Fibroblast of pulmonary artery (primary cell): ENCODE measurements around the gene ALK.

Experiments
- DNase-seq: peaks from one replicate; pipeline ENCODE4 v3.0.0-alpha.2; 2010; ENCODE audit warnings: low read depth
- H3K4me3 ChIP-seq: replicated peaks from 2 replicates; pipeline ENCODE4 v1.5.1; 2011; ENCODE audit warnings: low read depth, mild to moderate bottlenecking, control low read depth, low read length, moderate library complexity
- CTCF ChIP-seq: IDR thresholded peaks from 2 replicates; pipeline ENCODE4 v1.5.1; 2011; ENCODE audit warnings: mild to moderate bottlenecking, control low read depth, low read length, inconsistent platforms; ENCODE audit errors: missing control alignments

ALK gene

GRCh38 chr2:29154610-29155009 lies 766.8 kb downstream of the ALK start:
- H3K4me3 ChIP-seq, result no peak overlapping the region
- no peak for DNase-seq
- TF ChIP-seq CTCF, result no peak

- no peak for DNase-seq
- no peak overlapping the region for H3K4me3 ChIP-seq
- TF ChIP-seq CTCF, result no peak
Measured at GRCh38 chr2:29147963-29148362, 773.4 kb downstream of the ALK start.

- no peak for TF ChIP-seq CTCF
- H3K4me3 ChIP-seq, result no peak overlapping the region
- no peak for DNase-seq
Measured at GRCh38 chr2:29146197-29146596, 775.2 kb downstream of the ALK start.

GRCh38 chr2:29143657-29144056 lies 777.7 kb downstream of the ALK start:
- TF ChIP-seq CTCF, result no peak
- no peak for DNase-seq
- H3K4me3 ChIP-seq, result no peak overlapping the region
